ENCODE measurements around the gene GCN1.

The GCN1 gene

DNA sequence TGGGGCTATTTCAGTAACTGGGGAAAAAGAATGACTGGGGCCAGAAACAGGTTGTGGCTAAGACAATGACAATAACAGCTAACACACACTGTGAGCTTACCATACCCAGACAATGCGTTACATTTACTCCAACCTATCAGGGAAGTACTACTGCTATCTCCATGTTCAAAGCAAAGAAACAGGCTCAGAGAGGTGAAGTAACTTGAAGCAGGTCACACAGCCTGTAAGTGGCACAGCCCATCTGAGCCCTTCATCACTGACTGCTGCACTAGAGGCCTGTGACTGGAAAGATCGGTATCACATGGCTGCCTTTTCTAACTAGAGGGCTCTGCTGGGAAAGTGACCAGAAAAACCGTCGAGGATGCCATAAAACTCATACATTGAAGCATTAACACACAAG lies 7.9 kb downstream of the GCN1 start:
- in situ Hi-C loops (cut with HindIII; ENCODE audit: low sequenced_read_pairs) = no loop called here

- in situ Hi-C loops (cut with HindIII; ENCODE audit: low sequenced_read_pairs) = no loop called here
Measured at GRCh38 chr12:120183211-120183631, 11.3 kb downstream of the GCN1 start.

DNA sequence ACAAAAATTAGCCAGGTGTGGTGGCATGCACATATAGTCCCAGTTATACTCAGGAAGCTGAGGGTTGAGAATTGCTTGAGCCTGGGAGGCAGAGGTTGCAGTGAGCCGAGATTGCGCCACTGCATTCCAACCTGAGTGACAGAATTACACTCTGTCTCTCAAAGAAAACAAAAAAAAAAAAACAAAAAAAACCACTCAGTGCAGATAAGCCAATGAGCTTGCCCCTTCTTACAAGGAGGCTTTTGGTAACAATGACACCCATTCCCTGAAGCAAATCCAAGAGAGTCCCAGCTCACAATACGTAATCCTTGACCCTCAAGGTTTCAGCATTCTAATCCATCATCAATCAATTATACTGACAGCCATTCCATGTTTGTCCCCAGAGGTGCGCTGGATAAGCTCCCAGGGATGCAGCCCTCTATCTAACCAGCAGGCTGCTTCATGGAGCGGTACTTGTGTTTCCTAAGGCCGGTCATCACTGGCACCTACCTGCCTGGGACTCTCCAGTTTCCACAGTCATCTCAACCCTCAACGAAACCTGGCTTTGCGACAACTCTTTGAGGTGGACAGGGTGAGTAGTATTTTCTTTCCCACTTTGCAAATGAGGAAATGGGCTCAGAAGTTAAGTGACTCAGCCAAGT lies 12.4 kb downstream of the GCN1 start:
- in situ Hi-C loops (cut with HindIII; ENCODE audit: low sequenced_read_pairs) = no loop called here

DNA sequence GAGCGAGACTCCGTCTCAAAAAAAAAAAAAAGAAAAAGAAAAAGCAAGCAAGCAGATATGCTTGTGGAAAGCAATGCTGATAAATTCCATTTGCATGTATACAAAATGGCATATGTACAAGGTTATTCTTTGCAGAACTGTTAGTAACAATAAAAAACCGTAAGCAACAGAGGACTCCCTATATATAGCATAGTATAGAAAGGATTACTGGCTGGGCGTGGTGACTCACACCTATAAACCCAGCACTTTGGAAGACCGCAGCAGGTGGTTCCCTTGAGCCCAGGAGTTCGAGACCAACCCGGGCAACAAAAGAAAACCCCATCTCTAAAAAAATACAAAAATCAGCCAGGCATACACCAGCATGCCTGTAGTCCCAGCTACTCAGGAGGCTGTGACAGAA lies 13.5 kb downstream of the GCN1 start:
- in situ Hi-C loops (cut with HindIII; ENCODE audit: low sequenced_read_pairs) = no loop called here

- in situ Hi-C loops (cut with HindIII; ENCODE audit: low sequenced_read_pairs) = no loop called here
Measured at GRCh38 chr12:120175537-120175936, 19.0 kb downstream of the GCN1 start.

DNA sequence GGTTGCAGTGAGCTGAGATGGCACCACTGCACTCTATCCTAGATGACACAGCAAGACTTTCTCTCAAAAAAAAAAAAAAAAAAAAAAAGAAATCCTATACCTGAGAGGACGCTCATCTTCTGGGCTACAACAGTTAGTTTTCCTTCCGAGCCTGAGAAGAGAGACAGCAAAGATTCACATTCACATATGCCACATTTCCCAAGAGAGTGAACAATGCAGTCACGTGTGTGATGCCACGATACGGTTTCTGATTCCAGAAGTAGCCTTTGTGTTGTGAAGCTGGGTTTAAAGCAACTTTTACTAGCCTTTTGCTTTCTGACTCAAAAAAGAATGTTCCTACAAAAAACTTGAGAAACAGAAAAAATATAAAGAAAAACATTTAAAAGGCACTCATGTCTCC lies 19.5 kb downstream of the GCN1 start:
- in situ Hi-C loops (cut with HindIII; ENCODE audit: low sequenced_read_pairs) = no loop called here

DNA sequence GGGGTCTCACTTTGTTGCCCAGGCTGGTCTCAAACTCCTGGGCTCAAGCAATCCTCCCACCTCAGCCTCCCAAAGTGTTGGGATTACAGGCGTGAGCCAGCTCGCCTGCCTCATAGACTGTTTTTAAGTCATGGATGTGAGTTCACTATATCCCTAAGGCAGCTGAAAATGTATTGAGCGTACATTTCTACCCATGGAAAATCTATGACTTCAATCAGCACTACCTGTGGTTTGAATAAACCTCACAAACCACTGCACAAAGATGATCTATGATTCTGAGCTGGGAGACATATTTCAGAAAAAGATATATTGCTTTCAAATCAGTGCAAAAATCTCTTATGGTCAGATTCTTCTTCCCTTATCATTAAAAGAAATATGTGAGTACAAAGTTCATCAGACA lies 22.5 kb downstream of the GCN1 start:
- in situ Hi-C loops (cut with HindIII; ENCODE audit: low sequenced_read_pairs) = no loop called here

DNA sequence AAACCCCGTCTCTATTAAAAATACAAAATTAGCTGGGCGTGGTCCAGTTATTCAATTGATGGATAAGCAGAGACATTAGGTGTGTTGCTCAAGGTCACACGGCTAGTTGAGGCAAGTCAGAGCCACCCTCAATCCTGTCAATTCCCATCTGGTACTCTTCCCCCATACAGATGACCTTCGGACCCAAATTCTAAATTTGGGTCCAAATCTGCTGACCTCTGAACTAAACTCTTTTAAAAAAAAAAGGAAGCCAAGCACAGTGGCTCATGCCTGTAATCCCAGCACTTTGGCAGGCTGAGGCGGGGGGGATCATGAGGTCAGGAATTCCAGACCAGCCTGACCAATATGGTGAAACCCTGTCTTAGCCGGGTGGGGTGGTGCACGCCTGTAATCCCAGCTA lies 23.9 kb downstream of the GCN1 start:
- in situ Hi-C loops (cut with HindIII; ENCODE audit: low sequenced_read_pairs) = no loop called here

DNA sequence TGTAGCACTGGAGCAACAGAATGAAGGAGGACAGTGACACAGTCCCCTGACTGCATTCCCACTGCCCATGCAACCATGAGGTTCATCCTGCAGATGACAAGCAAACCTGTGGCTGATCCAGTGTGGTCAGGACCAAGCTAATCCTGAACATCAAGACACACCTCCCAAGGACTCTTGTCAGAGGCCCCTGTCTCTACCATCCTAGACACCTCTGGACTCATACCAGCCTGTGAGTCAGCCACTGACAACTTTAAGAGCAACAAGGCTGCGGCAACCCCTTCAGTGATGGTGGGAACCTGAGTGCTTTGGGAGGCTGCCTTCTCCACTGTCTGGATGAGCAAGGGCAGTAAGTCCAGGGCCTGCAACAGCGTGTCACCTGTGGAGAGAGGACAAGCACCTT lies 24.6 kb downstream of the GCN1 start:
- in situ Hi-C loops (cut with HindIII; ENCODE audit: low sequenced_read_pairs) = no loop called here

DNA sequence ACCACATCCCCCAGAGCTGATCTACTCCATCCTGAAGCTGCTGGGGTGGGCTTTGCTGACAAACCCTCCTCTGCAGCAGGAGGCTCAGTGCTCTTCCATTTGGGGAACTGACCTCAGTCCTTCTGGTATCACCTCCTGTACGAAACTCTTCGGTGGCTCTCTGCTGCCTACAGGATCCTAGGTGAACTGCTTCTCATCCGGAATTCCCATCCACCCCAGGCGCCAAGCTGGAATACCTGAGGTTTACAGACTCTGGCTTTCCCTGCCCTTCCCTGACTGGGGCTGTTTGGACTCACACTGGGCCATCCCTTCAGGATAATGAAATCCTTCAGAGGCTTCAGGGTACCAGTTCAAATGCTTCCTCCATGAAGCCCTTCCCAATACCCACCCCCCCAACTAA lies 26.2 kb downstream of the GCN1 start:
- in situ Hi-C loops (cut with HindIII; ENCODE audit: low sequenced_read_pairs) = no loop called here

DNA sequence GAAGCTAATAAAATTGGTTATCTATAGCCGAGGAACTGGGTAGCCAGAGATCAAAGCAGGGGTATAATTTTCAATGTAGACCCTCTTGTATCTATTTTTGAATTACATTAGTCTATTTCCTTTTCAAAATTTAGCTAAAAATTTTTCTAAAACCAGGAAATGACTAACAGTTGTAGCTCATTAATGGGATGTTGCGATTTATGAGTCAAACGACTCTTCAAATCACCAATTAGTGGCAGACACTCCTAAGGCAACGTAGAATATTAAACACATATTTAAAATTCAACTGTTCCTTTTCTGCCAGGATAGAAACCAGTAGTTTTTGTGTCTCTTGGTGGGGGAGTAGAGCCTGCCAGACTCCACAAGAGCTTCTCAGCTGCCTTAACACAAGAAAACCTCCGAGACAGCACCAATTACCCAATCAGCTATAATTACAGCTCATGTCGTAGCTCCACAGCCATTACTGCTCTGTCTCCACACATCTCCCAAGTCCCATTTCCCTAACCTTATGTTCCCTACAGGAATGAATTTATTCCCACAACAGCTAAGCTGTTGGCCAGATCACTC lies 26.9 kb downstream of the GCN1 start:
- in situ Hi-C loops (cut with HindIII; ENCODE audit: low sequenced_read_pairs) = no loop called here

- in situ Hi-C loops (cut with HindIII; ENCODE audit: low sequenced_read_pairs) = loop anchor here (5.0 kb wide), 1 partner anchor 53 kb away; no protein-coding TSS in a partner anchor
Measured at GRCh38 chr12:120164293-120164692, 30.2 kb downstream of the GCN1 start.

DNA sequence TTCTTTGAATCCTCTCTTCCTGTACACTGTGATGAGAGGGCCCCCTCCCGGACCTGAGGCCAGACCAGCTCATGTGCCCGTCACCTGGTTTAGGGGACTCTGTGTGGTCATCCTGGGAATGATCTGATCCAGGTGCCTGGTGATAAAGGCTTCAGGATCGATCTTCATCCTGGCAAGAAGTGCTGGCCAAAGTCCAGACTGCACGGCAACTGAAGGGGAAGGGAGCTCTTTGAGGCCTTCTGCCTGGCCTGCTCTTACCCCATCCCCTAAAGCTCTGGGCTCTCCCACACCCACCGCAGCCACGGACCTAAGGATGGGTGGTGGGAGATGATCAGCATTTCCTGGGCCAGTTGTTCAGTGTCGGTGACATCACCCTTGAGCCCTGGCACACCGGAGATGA lies 31.8 kb downstream of the GCN1 start:
- in situ Hi-C loops (cut with HindIII; ENCODE audit: low sequenced_read_pairs) = loop anchor here (5.0 kb wide), 1 partner anchor 55 kb away; no protein-coding TSS in a partner anchor

- in situ Hi-C loops (cut with HindIII; ENCODE audit: low sequenced_read_pairs) = loop anchor here (5.0 kb wide), 1 partner anchor 55 kb away; no protein-coding TSS in a partner anchor
Measured at GRCh38 chr12:120161852-120162251, 32.7 kb downstream of the GCN1 start.

DNA sequence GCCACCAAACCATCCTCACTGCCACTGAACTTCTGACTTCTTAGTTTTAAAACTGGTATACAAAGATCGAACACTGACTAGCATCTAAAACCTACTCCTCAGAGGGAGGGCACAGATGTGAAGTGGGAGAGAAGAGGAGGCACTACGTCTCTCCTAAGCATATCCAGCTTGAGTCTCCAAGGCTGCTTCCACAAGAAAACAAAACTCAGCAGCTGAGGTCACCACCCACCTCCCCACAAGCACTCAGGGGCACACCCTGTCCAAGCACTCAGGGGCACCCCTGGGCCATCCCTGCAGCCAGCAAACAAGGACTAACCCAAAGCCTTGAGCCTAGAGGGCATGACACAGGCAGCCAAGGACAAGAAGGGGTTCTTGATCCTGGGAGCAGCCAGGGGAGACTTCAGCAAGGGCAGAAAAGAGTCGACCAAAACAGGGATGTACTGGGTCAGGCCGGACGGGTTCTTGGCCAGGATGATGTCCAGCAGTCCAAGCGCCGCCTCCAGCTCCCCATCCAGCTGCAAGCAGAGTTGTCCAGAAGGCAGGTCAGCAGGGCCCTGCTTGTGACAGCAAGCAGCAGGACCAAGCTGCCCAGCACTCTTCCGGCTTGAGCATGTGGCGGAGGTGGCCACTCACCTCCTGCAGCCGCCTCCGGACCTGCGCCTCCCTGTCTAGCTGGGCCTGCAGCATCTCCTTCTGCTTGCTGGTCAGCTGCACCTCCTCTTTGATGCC lies 34.8 kb downstream of the GCN1 start:
- in situ Hi-C loops (cut with HindIII; ENCODE audit: low sequenced_read_pairs) = loop anchor here (5.0 kb wide), 1 partner anchor 58 kb away; no protein-coding TSS in a partner anchor

DNA sequence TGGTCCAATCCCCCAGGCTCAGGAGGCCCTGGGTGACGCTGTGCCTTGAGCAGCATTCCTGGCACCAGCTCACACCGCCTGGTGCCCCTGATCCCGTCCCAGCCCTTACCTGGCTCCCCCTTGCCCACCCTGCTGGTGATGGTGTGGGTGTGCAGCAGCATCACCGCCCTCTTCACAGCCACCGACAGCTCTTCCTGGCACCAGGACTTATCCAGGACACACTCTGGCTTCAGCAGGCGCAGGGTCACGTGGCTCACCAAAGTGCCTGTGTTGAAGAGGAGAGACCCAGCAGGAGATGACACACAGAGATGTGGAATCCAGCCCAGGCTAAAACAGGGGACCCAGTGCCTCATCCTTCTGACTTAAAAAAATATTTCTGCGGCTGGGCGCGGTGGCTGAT lies 36.2 kb downstream of the GCN1 start:
- in situ Hi-C loops (cut with HindIII; ENCODE audit: low sequenced_read_pairs) = no loop called here

- in situ Hi-C loops (cut with HindIII; ENCODE audit: low sequenced_read_pairs) = no loop called here
Measured at GRCh38 chr12:120157678-120158077, 36.8 kb downstream of the GCN1 start.

GRCh38 chr12:120156315-120157259 lies 37.9 kb downstream of the GCN1 start:
- in situ Hi-C loops (cut with HindIII; ENCODE audit: low sequenced_read_pairs) = no loop called here

DNA sequence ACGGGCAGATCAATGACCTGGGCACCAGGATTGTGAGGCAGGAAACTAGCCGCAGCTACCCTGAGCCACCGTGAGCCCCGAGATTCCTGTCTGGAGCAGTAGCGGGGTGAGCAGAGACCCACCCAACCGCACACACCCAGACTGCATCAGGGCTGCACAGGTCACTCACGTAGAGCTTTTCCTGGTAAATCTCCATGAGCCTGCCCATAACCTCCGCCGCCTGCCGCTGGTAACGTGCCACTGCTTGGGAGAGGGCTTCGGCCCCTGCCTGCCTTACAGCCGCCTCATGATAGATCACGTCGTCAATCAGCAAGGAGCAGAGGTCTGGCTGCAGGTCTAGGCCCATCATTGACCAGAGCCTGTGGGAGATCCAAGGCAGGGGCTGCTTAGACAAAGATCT lies 39.4 kb downstream of the GCN1 start:
- in situ Hi-C loops (cut with HindIII; ENCODE audit: low sequenced_read_pairs) = no loop called here

DNA sequence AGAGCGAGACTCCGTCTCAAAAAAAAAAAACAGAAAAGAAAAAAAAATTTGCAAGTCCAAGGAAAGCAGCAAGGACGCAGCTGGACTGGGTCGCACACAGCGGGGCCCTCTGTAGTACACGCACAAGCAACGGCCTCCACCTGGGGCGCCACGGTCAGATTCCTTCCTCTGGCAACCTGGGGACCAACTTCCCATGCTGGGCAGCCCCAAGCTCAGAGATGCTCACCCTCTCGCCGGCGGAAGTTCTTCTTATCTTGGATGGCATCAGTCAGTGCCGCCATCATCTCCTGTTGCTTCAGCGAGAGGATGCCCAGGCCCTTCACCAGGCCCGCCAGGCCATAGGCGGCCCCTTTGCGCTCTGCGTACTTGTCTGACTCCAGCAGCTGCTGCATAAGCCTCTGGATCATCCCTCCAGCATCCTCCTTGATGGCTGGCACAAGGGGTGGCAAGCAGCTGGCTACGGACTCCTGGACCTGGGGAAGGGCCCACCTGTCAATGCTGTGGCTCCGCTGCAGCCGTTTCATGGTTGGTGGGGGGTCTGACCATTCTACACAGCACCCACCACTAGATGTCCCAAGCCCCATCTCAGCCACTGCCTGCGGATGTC lies 43.5 kb downstream of the GCN1 start:
- in situ Hi-C loops (cut with HindIII; ENCODE audit: low sequenced_read_pairs) = no loop called here

DNA sequence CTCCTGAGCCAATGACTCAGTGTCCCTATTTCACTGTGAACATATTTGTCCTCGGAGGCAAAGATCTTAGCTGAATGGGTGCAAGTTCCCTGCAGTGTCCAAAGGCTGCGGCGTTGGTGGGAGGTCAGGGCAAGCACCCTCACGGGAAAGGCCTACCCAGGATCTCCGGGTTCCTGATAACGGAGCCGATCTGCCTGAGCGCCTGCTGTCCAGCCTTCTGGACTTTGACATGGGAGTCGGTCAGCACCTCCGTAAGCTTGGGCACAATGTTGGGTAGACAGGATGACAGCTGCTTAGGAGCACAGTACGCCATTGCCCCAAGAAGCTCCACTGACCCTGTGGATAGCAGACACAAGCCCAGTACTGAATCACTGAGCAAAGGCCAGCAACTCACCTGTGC lies 46.5 kb downstream of the GCN1 start:
- in situ Hi-C loops (cut with HindIII; ENCODE audit: low sequenced_read_pairs) = no loop called here

Data from endothelial cell of hepatic sinusoid (primary cell).